ENCODE measurements around the gene HSPH1. TPM values are rescaled to one million over a fixed set of nuclear protein-coding genes. Genes with fewer than 3 reads are reported as not detected.

HSPH1 gene
- total RNA-seq, 1 experiment from 2014 or later: 116 TPM

DNA sequence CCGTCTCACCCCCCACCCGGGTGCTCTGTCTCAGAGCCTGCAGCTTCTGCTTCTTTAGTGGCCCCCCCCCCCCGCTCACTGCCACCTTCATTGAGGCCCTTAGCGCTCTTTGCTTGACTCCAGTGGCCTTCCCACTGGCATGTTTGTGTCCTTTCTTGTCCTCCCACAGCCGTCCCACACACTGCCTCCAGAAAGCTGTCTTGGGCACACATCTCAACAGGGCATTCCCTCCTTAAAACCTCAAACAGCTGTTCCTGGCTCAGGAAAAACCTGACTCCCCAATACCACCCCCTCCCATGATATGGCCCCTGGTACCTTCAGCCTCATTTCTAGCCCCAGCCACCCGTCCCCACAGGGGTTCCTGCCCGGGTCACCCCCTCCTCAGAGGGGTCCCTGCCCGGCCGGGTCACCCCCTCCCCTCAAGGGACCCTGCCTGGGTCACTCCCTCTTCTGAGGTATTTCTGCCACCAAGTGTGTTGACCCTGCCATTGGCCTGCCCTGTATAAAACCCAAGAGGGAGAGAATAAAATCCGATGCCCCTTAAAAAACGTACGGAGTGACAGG lies 46.9 kb upstream of the HSPH1 start (continued):
- TF ChIP-seq ZNF274 (IDR thresholded peaks at IDR 0.05; ENCODE audit: low read depth, low read length) (no peak), EZH2 (IDR thresholded peaks at IDR 0.05) (no peak), CEBPB (IDR thresholded peaks at IDR 0.05; ENCODE audit: low read depth) (no peak)

GRCh38 chr13:31207661-31208552 lies 46.2 kb upstream of the HSPH1 start:
- CTCF ChIA-PET: no interaction called here
- Histone ChIP-seq H3K27me3 (ENCODE audit: insufficient read depth, low read length) (no peaks in the 10 kb centered on the region), H3K4me1 (ENCODE audit: control insufficient read depth in 1 of 2, insufficient read depth in 2 of 2, low read length in 2 of 2) (peaks cover 13 to 17% of the 10 kb centered on the region in 2 experiments), H3K4me2 (ENCODE audit: low read length) (no peak overlapping the region), H3K36me3 (ENCODE audit: control insufficient read depth in 1 of 2, insufficient read depth in 2 of 2, low read length in 2 of 2) (no peaks in the 10 kb centered on the region), H4K20me1 (ENCODE audit: insufficient read depth) (no peaks in the 10 kb centered on the region), H2AFZ (ENCODE audit: low read depth, low read length, poor library complexity, severe bottlenecking) (no peak overlapping the region), H3K4me3 (replicated peaks in 1 of 2; ENCODE audit: low read depth in 1 of 2, low read length in 2 of 2) (no peak overlapping the region), H3K9ac (ENCODE audit: low read length) (no peak overlapping the region), H3K9me3 (ENCODE audit: control insufficient read depth in 1 of 2, insufficient read depth in 1 of 2, low read depth in 1 of 2, low read length in 2 of 2) (no peaks in the 10 kb centered on the region), H3K79me2 (ENCODE audit: insufficient read depth, low read length) (no peaks in the 10 kb centered on the region), H3K27ac (ENCODE audit: low read depth, low read length) (no peak overlapping the region), H3K9me2 (ENCODE audit: insufficient read depth) (no peaks in the 10 kb centered on the region)
- TF ChIP-seq CEBPB (IDR thresholded peaks at IDR 0.05; ENCODE audit: low read depth): no peak
- no peak for TF ChIP-seq POLR2A (IDR thresholded peaks at IDR 0.05; ENCODE audit: borderline replicate concordance, extremely low read depth, insufficient read depth, insufficient read length)
- no peak for TF ChIP-seq SIN3A (IDR thresholded peaks at IDR 0.05; ENCODE audit: low read depth)
- no peak for TF ChIP-seq FOSL1 (IDR thresholded peaks at IDR 0.05; ENCODE audit: low read depth)
- no peak for TF ChIP-seq RAD21 (IDR thresholded peaks at IDR 0.05; ENCODE audit: low read depth)
- no peak for TF ChIP-seq ATF3 (IDR thresholded peaks at IDR 0.05)
- POLR2A ChIA-PET: interaction anchor here (0.6 kb wide), 1 partner anchor 16 kb away, joined by 4 read pairs; no protein-coding TSS in a partner anchor
- intact Hi-C loops (cut with micrococcal nuclease): no loop called here
- no peak for DNase-seq (ENCODE audit: low read depth, low spot score)
- BruUV-seq (replicated peaks): no TSS peak
- no peak for ATAC-seq
- RAD21 ChIA-PET (ENCODE audit: low non-redundant PET in 1 of 2, low total read pairs in 2 of 2, uncharacterized antibody in 2 of 2, unreplicated experiment in 2 of 2): no interaction called here
